GM19438 (cell line): ENCODE data around the gene LARGE1.

Experiments
- ATAC-seq: cut with Tn5 transposase; IDR thresholded peaks from one replicate; pipeline ENCODE4 v1.9.1; 2021; ENCODE audit warnings: low read depth; ENCODE audit not compliant: unreplicated experiment

The LARGE1 gene

GRCh38 chr22:33887173-33887572 is 33.1 kb downstream of the LARGE1 start:
- ATAC-seq = no peak

GRCh38 chr22:33886696-33887095 is 33.6 kb downstream of the LARGE1 start:
- ATAC-seq = no peak

GRCh38 chr22:33884829-33885228 is 35.4 kb downstream of the LARGE1 start:
- no peak for ATAC-seq

GRCh38 chr22:33883961-33884808 is 36.1 kb downstream of the LARGE1 start:
- no peak for ATAC-seq

GRCh38 chr22:33883561-33883960 is 36.7 kb downstream of the LARGE1 start:
- ATAC-seq = no peak

- ATAC-seq = no peak
Measured at GRCh38 chr22:33882991-33883390, 37.3 kb downstream of the LARGE1 start.

GRCh38 chr22:33880986-33881385 is 39.3 kb downstream of the LARGE1 start:
- ATAC-seq = no peak

- no peak for ATAC-seq
Measured at GRCh38 chr22:33879796-33880195, 40.5 kb downstream of the LARGE1 start.

GRCh38 chr22:33875316-33875715 is 45.0 kb downstream of the LARGE1 start:
- ATAC-seq = no peak

- ATAC-seq = no peak
Measured at GRCh38 chr22:33874206-33874605, 46.1 kb downstream of the LARGE1 start.

- ATAC-seq = no peak
Measured at GRCh38 chr22:33873666-33874065, 46.6 kb downstream of the LARGE1 start.

GRCh38 chr22:33873186-33873585 is 47.1 kb downstream of the LARGE1 start:
- ATAC-seq = no peak

- ATAC-seq = no peak
Measured at GRCh38 chr22:33871935-33872334, 48.3 kb downstream of the LARGE1 start.

- ATAC-seq = no peak
Measured at GRCh38 chr22:33869946-33870345, 50.3 kb downstream of the LARGE1 start.

- no peak for ATAC-seq
Measured at GRCh38 chr22:33867971-33868370, 52.3 kb downstream of the LARGE1 start.

GRCh38 chr22:33867118-33867866 is 53.0 kb downstream of the LARGE1 start:
- ATAC-seq = no peak

- no peak for ATAC-seq
Measured at GRCh38 chr22:33866511-33866910, 53.8 kb downstream of the LARGE1 start.

- no peak for ATAC-seq
Measured at GRCh38 chr22:33865996-33866395, 54.3 kb downstream of the LARGE1 start.

GRCh38 chr22:33865248-33865647 is 55.0 kb downstream of the LARGE1 start:
- ATAC-seq = no peak

GRCh38 chr22:33864723-33865130 is 55.5 kb downstream of the LARGE1 start:
- ATAC-seq = no peak

- ATAC-seq = no peak
Measured at GRCh38 chr22:33861216-33861875, 58.9 kb downstream of the LARGE1 start.
